ENCODE measurements around the gene UNC5C. TPM values are rescaled to one million over a fixed set of nuclear protein-coding genes. Genes with fewer than 3 reads are reported as not detected.

The UNC5C gene
- polyA plus RNA-seq, 1 of the 3 experiments (the other 2 are of a cell fraction) = 3.3 TPM

DNA sequence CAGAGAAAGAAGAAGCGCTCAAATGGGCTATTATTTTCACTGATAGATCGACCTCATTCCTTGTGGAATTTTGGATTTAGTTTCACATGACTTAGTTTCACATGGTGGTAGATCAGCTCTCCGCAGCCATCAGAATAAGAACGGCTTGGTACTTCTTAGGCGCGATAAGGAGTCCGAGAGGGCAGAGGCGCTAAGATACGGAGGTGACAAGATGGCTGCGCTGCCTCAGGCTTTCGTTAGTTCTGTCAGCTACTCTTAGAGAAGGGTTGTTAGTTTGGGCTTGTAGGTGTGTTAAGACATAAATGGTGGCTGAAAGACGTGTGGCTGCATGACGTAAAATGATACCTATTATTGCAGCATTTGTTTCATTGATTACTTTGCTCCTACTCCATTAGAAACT lies 169.1 kb downstream of the UNC5C start:
- Histone ChIP-seq H3K36me3 (replicated peaks in 1 of 2; ENCODE audit: control insufficient read depth in 1 of 2, insufficient read depth in 2 of 2, low read length in 1 of 2) (peaks cover 0 to 10% of the 10 kb centered on the region in 2 experiments), H4K20me1 (ENCODE audit: insufficient read depth) (no peaks in the 10 kb centered on the region), H3K9me3 (no peaks in the 10 kb centered on the region), H3K9me2 (no peaks in the 10 kb centered on the region), H3K4me2 (no peak overlapping the region), H2AFZ (ENCODE audit: low read depth) (no peak overlapping the region), H3K4me1 (ENCODE audit: control insufficient read depth in 1 of 2, insufficient read depth in 2 of 2, low read depth in 1 of 2, low read length in 1 of 2) (peaks cover 0 to 3% of the 10 kb centered on the region in 2 experiments; a peak in 2 of 4 replicates), H3K27me3 (ENCODE audit: insufficient read depth) (no peaks in the 10 kb centered on the region), H3F3A (replicated peaks; ENCODE audit: insufficient read depth) (no peaks in the 10 kb centered on the region), H3K79me2 (ENCODE audit: insufficient read depth) (no peaks in the 10 kb centered on the region), H3K9ac (no peak overlapping the region), H3K27ac (ENCODE audit: low read depth in 2 of 2, low read length in 1 of 2) (no peak overlapping the region), H3K4me3 (ENCODE audit: low read depth in 2 of 2, low read length in 1 of 2) (no peak overlapping the region)
- CTCF ChIA-PET = interaction anchor here (1.7 kb wide), 1 partner anchor 131 kb away, joined by 5 read pairs; no protein-coding TSS in a partner anchor
- DNase-seq = no peak
- POLR2A ChIA-PET = no interaction called here
- TF ChIP-seq TCF12 (IDR thresholded peaks at IDR 0.05) = no peak
- TF ChIP-seq EP300 (IDR thresholded peaks at IDR 0.05; ENCODE audit: borderline replicate concordance in 1 of 2, low read depth in 1 of 2, low read length in 1 of 2) = no peak
- TF ChIP-seq FOSL2 (IDR thresholded peaks at IDR 0.05; ENCODE audit: borderline replicate concordance, low read depth) = no peak
- TF ChIP-seq ELF1 (IDR thresholded peaks at IDR 0.05) = no peak
- no peak for TF ChIP-seq YY1 (IDR thresholded peaks at IDR 0.05; ENCODE audit: low read depth)
- TF ChIP-seq, protein P1, sequence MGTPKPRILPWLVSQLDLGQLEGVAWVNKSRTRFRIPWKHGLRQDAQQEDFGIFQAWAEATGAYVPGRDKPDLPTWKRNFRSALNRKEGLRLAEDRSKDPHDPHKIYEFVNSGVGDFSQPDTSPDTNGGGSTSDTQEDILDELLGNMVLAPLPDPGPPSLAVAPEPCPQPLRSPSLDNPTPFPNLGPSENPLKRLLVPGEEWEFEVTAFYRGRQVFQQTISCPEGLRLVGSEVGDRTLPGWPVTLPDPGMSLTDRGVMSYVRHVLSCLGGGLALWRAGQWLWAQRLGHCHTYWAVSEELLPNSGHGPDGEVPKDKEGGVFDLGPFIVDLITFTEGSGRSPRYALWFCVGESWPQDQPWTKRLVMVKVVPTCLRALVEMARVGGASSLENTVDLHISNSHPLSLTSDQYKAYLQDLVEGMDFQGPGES (IDR thresholded peaks at IDR 0.05; ENCODE audit: low read depth, low read length) = no peak
- TF ChIP-seq, protein P2, sequence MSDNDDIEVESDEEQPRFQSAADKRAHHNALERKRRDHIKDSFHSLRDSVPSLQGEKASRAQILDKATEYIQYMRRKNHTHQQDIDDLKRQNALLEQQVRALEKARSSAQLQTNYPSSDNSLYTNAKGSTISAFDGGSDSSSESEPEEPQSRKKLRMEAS (IDR thresholded peaks at IDR 0.05; ENCODE audit: low read depth) = no peak
- no peak for TF ChIP-seq TAF1 (IDR thresholded peaks at IDR 0.05; ENCODE audit: borderline replicate concordance, low read depth, low read length)
- TF ChIP-seq SIN3A (IDR thresholded peaks at IDR 0.05; ENCODE audit: borderline replicate concordance, low read depth, low read length) = no peak
- TF ChIP-seq, protein P3, sequence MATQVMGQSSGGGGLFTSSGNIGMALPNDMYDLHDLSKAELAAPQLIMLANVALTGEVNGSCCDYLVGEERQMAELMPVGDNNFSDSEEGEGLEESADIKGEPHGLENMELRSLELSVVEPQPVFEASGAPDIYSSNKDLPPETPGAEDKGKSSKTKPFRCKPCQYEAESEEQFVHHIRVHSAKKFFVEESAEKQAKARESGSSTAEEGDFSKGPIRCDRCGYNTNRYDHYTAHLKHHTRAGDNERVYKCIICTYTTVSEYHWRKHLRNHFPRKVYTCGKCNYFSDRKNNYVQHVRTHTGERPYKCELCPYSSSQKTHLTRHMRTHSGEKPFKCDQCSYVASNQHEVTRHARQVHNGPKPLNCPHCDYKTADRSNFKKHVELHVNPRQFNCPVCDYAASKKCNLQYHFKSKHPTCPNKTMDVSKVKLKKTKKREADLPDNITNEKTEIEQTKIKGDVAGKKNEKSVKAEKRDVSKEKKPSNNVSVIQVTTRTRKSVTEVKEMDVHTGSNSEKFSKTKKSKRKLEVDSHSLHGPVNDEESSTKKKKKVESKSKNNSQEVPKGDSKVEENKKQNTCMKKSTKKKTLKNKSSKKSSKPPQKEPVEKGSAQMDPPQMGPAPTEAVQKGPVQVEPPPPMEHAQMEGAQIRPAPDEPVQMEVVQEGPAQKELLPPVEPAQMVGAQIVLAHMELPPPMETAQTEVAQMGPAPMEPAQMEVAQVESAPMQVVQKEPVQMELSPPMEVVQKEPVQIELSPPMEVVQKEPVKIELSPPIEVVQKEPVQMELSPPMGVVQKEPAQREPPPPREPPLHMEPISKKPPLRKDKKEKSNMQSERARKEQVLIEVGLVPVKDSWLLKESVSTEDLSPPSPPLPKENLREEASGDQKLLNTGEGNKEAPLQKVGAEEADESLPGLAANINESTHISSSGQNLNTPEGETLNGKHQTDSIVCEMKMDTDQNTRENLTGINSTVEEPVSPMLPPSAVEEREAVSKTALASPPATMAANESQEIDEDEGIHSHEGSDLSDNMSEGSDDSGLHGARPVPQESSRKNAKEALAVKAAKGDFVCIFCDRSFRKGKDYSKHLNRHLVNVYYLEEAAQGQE (IDR thresholded peaks at IDR 0.05; ENCODE audit: low read depth, low read length) = no peak
- TF ChIP-seq TEAD4 (IDR thresholded peaks at IDR 0.05; ENCODE audit: borderline replicate concordance, insufficient read depth) = no peak
- TF ChIP-seq MEF2A (IDR thresholded peaks at IDR 0.05; ENCODE audit: borderline replicate concordance, low read depth) = no peak
- TF ChIP-seq, protein P4, sequence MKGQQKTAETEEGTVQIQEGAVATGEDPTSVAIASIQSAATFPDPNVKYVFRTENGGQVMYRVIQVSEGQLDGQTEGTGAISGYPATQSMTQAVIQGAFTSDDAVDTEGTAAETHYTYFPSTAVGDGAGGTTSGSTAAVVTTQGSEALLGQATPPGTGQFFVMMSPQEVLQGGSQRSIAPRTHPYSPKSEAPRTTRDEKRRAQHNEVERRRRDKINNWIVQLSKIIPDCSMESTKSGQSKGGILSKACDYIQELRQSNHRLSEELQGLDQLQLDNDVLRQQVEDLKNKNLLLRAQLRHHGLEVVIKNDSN (IDR thresholded peaks at IDR 0.05; ENCODE audit: borderline replicate concordance, low read depth) = no peak
- no peak for TF ChIP-seq RAD21 (IDR thresholded peaks at IDR 0.05; ENCODE audit: low read length)
- WGBS (ENCODE audit: low lambda C conversion rate) = 95% methylated on average over 13 of the region's 13 CpGs
